Mesothelial cell of epicardium (in vitro differentiated cells): ENCODE measurements around the gene MCM7. TPM values are rescaled to one million over a fixed set of nuclear protein-coding genes. Genes with fewer than 3 reads are reported as not detected.

Source experiments
- DNase-seq, 2 experiments: peaks; one replicate each; pipeline ENCODE4 v3.0.0; 2021; ENCODE audit warnings: low spot score in 2 of 2; ENCODE audit not compliant: unreplicated experiment in 2 of 2
- H3K27ac Mint-ChIP-seq: 2 replicates; pipeline ENCODE4 v1.8.0; 2021; ENCODE audit warnings: mixed read lengths
- H3K27me3 Mint-ChIP-seq: 2 replicates; pipeline ENCODE4 v1.8.0; 2021; ENCODE audit warnings: low read depth, mixed read lengths
- H3K36me3 Mint-ChIP-seq: 2 replicates; pipeline ENCODE4 v1.8.0; 2021; ENCODE audit warnings: mixed read lengths
- H3K4me1 Mint-ChIP-seq: 2 replicates; pipeline ENCODE4 v1.8.0; 2021; ENCODE audit warnings: mixed read lengths
- H3K4me3 Mint-ChIP-seq: 2 replicates; pipeline ENCODE4 v1.8.0; 2021; ENCODE audit warnings: mild to moderate bottlenecking, moderate library complexity, mixed read lengths
- H3K9me3 Mint-ChIP-seq: 2 replicates; pipeline ENCODE4 v1.8.0; 2021; ENCODE audit warnings: mixed read lengths
- total RNA-seq: library from RNA; stranded (reverse); gene quantifications from 3 replicates; pipeline ENCODE4 v1.2.1, GENCODE V29; 2021
- TF ChIP-seq, protein P1 (sequence below): fragments of 200-600 bp; sonication (generic); IDR thresholded peaks from one replicate; pipeline ENCODE4 v1.5.0; 2021; ENCODE audit warnings: antibody characterized with exemption; ENCODE audit not compliant: unreplicated experiment

Gene MCM7
- total RNA-seq, 1 donor from 2014 or later: 171 TPM

- peak overlapping the region; percentile 83 for H3K27ac Mint-ChIP-seq
- TF ChIP-seq, protein P1, sequence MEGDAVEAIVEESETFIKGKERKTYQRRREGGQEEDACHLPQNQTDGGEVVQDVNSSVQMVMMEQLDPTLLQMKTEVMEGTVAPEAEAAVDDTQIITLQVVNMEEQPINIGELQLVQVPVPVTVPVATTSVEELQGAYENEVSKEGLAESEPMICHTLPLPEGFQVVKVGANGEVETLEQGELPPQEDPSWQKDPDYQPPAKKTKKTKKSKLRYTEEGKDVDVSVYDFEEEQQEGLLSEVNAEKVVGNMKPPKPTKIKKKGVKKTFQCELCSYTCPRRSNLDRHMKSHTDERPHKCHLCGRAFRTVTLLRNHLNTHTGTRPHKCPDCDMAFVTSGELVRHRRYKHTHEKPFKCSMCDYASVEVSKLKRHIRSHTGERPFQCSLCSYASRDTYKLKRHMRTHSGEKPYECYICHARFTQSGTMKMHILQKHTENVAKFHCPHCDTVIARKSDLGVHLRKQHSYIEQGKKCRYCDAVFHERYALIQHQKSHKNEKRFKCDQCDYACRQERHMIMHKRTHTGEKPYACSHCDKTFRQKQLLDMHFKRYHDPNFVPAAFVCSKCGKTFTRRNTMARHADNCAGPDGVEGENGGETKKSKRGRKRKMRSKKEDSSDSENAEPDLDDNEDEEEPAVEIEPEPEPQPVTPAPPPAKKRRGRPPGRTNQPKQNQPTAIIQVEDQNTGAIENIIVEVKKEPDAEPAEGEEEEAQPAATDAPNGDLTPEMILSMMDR: no peak
- H3K27me3 Mint-ChIP-seq: no peaks in the 10 kb centered on the region
- no peak for DNase-seq
- H3K9me3 Mint-ChIP-seq: no peaks in the 10 kb centered on the region
- peaks cover 25% of the 10 kb centered on the region for H3K4me1 Mint-ChIP-seq
- no peaks in the 10 kb centered on the region for H3K36me3 Mint-ChIP-seq
- H3K4me3 Mint-ChIP-seq: peak overlapping the region; percentile 96
Measured at GRCh38 chr7:100128637-100128963, 27.4 kb upstream of the MCM7 start.

DNA sequence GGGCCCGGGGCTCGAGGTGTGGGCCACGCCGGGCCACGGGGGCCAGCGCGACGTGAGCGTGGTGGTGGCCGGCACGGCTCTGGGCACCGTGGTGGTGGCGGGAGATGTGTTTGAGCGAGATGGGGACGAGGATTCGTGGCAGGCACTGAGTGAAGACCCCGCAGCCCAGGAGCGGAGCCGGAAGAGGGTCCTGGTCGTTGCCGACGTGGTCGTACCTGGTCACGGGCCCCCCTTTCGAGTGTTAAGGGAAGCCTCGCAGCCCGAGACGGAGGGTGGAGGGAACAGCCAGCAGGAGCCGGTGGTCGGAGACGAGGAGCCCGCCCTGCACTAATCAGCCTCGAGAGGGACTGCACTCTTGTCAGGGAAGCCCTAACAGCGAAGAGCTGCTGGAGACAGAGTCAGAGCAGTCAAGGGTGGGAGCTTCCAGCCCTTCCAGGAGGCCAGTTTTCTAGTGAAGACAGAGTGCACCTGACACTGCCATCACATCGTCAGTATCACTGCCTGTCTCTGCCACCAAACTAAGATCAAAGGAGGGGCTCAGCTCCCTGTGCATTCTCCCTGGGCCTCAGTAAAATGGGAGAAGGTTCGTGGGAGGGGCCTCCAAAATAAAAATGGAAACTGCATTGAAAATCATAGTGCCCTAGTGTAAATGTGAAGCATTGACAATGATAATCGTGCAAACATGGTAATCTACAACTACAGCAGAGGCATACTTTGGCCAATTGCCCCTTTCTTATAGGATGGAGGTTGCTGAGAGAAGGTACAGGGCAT is 26.9 kb upstream of the MCM7 start:
- Mint-ChIP-seq H3K9me3 (no peaks in the 10 kb centered on the region), H3K36me3 (no peaks in the 10 kb centered on the region), H3K27ac (peak overlapping the region; percentile 83), H3K4me3 (peak overlapping the region; percentile 96), H3K27me3 (no peaks in the 10 kb centered on the region), H3K4me1 (peaks cover 25% of the 10 kb centered on the region)
- TF ChIP-seq, protein P1: no peak
- DNase-seq: peak in 1 of 2 experiments; percentile 59

DNA sequence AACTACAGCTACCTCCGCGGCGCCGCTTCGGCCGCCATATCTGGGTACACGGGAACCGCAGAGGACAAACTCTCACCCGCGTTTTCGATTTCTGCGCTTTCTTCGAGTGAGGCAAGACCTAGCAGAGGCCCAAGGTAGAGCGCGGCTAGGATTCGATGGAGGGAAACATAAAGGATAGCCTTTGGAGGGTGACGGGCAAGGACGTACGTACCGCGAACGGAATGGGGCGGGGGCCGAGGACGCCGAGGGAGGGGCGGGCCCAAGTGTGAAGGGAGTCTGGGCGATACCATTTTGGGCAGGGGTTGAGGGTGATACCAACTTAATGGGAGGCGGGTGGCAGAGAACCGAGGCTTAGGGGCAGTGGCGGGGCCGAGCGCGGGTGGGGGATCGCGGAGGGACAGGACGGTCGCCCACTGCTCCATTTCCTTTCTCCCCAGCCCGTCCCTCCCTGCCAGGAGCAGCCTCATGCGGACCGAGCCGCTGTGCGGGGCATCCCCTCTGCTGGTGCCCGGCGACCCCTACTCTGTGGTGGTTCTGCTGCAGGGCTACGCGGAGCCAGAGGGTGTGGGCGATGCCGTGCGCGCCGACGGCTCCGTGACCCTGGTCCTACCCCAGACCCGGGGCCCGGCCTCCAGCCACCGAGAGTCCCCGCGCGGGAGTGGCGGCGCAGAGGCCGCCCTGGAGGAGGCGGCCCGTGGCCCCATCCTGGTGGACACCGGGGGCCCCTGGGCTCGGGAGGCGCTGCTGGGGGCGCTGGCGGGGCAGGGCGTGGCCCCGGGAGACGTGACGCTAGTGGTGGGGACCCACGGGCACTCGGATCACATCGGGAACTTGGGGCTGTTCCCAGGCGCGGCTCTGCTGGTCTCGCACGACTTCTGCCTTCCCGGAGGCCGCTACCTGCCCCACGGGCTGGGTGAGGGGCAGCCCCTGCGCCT is 26.0 kb upstream of the MCM7 start, which contains the start of gene MBLAC1:
TSS of gene MBLAC1 (plus strand) at position 37 of the 935 bp plus-strand sequence. CDS start at position 466, 429 bp downstream.
- Mint-ChIP-seq H3K4me3 (peak within 1 kb of the TSS; percentile 96), H3K27me3 (no peaks in the 10 kb centered on the region), H3K36me3 (peaks cover 2% of the 10 kb centered on the region), H3K27ac (peak within 1 kb of the TSS; percentile 99), H3K4me1 (peaks cover 20% of the 10 kb centered on the region), H3K9me3 (no peaks in the 10 kb centered on the region)
- DNase-seq: peak; percentile 71 to 89
- TF ChIP-seq, protein P1: no peak

GRCh38 chr7:100126239-100126930 is 25.2 kb upstream of the MCM7 start:
- peak overlapping the region; percentile 99 for H3K27ac Mint-ChIP-seq
- peak overlapping the region; percentile 96 for H3K4me3 Mint-ChIP-seq
- DNase-seq: no peak
- H3K9me3 Mint-ChIP-seq: no peaks in the 10 kb centered on the region
- peaks cover 20% of the 10 kb centered on the region for H3K4me1 Mint-ChIP-seq
- TF ChIP-seq, protein P1: no peak
- H3K36me3 Mint-ChIP-seq: peaks cover 2% of the 10 kb centered on the region
- no peaks in the 10 kb centered on the region for H3K27me3 Mint-ChIP-seq
